GM18517 (cell line): ENCODE data around the gene SMC6.

Source experiments
- ATAC-seq: cut with Tn5 transposase; IDR thresholded peaks from one replicate; pipeline ENCODE4 v1.9.1; 2021; ENCODE audit warnings: mild to moderate bottlenecking, moderate library complexity; ENCODE audit not compliant: unreplicated experiment

Gene SMC6, protein sequence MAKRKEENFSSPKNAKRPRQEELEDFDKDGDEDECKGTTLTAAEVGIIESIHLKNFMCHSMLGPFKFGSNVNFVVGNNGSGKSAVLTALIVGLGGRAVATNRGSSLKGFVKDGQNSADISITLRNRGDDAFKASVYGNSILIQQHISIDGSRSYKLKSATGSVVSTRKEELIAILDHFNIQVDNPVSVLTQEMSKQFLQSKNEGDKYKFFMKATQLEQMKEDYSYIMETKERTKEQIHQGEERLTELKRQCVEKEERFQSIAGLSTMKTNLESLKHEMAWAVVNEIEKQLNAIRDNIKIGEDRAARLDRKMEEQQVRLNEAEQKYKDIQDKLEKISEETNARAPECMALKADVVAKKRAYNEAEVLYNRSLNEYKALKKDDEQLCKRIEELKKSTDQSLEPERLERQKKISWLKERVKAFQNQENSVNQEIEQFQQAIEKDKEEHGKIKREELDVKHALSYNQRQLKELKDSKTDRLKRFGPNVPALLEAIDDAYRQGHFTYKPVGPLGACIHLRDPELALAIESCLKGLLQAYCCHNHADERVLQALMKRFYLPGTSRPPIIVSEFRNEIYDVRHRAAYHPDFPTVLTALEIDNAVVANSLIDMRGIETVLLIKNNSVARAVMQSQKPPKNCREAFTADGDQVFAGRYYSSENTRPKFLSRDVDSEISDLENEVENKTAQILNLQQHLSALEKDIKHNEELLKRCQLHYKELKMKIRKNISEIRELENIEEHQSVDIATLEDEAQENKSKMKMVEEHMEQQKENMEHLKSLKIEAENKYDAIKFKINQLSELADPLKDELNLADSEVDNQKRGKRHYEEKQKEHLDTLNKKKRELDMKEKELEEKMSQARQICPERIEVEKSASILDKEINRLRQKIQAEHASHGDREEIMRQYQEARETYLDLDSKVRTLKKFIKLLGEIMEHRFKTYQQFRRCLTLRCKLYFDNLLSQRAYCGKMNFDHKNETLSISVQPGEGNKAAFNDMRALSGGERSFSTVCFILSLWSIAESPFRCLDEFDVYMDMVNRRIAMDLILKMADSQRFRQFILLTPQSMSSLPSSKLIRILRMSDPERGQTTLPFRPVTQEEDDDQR

GRCh38 chr2:17753803-17754663 lies at the start of gene SMC6, which contains the start of gene GEN1:
Gene SMC6, minus strand, starts transcription at chr2:17753810. Its CDS starts 7,864 bp downstream, at chr2:17745946.
Gene GEN1, plus strand, starts transcription at chr2:17754138. Its CDS starts 5,806 bp downstream, at chr2:17759944.
- peak; percentile 72 for ATAC-seq

GRCh38 chr2:17800693-17801458 lies 47.3 kb upstream of the SMC6 start:
- ATAC-seq: no peak

GRCh38 chr2:17800219-17800618 lies 46.6 kb upstream of the SMC6 start:
- no peak for ATAC-seq

- ATAC-seq: no peak
These were observed 45.9 kb upstream of the SMC6 start for GRCh38 chr2:17799301-17800120.

DNA sequence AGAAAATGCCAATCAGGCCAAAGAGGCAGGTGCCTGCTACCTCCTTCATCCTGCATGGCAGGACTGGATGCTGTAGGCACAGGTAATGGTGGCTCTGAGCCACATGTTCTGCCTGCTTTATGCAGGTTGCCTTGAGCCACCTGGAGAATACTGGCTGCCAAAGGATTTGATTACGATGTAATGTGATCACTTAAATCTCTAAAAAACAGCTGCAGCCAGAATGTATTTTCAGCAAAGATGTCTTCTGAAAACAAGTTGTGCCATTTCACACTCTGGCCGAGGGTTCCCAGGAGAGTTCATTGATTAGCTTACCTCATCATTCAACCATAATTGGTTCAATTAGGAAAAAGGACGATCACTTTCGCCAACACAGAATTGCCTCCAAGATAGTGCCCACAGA lies 44.7 kb upstream of the SMC6 start:
- no peak for ATAC-seq

DNA sequence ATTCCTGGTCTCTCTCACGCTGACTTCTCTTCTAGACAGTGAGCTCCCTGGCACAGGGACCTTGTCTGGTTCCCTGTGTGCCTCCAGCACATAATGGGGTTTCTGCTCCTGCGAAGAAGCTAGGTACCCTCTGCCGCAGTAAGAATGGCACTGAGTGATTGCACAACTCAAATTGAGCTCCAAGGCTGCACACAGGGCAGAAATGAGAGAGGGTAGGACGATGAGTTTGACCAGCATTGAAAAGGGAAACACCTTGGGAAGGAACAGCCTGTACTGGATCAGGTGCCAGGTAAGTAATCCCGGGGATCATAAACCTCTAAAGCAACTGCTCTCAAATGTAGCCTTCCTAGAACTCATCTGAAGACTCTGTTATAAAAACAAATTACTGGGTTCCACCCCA lies 41.7 kb upstream of the SMC6 start:
- no peak for ATAC-seq

GRCh38 chr2:17793803-17794354 lies 40.3 kb upstream of the SMC6 start:
- ATAC-seq: no peak

DNA sequence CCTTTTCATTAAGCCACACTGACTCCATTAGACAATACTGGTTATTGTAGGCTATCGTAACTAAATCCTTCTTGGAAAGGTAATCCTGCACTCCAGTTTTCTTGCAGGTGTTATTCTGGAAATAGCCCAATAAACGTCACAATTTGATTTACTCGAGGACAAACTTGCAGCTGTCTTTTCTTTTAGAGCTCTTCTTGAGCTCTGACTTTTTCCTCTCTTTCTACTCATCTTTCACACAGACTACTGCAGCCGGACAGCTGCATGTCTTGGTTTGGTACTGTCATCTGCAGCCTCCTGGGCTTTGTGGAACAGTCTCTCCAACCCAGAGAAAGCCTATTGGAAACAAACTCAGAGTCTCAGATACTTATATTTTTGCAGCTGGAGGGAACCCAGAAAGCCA lies 39.7 kb upstream of the SMC6 start:
- no peak for ATAC-seq

- no peak for ATAC-seq
These were observed 38.9 kb upstream of the SMC6 start for GRCh38 chr2:17792515-17792914.

DNA sequence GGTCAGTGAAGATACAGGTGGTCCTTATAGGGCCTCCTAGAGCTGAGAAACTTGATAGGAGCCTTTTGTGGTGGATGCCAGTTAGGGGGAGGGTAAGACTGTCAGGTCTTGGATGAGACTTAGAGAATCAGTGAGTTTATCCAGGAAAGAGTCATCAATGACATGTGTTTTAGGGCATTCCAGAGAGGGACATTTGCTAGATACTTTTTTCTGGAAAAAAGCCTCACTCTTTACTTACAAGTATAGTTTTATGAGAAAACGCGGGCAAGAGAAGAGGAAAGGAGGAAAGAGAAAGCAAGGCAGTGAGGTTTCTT lies 38.2 kb upstream of the SMC6 start:
- ATAC-seq: no peak

GRCh38 chr2:17791121-17791816 lies 37.7 kb upstream of the SMC6 start:
- ATAC-seq: no peak

DNA sequence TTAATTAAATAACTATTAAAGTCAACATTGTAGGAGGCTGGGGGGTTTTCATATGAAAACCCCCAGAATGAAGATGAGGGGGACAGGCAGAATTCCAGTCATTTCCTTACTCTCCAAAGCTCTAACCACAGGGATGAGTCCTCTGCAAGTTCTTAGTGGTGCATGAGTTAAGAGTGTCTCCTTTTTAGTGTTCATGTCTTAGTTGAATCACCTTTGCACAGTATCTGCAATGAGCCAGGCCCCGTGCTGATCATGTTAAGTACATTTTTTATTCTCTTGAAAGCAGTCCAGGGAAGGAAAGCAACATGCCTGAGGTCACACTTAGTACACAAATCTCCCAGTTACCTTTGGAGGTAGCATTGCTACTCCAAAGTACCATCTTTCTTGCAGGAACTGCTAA lies 36.9 kb upstream of the SMC6 start:
- no peak for ATAC-seq

GRCh38 chr2:17788773-17789172 lies 35.2 kb upstream of the SMC6 start:
- ATAC-seq: no peak

DNA sequence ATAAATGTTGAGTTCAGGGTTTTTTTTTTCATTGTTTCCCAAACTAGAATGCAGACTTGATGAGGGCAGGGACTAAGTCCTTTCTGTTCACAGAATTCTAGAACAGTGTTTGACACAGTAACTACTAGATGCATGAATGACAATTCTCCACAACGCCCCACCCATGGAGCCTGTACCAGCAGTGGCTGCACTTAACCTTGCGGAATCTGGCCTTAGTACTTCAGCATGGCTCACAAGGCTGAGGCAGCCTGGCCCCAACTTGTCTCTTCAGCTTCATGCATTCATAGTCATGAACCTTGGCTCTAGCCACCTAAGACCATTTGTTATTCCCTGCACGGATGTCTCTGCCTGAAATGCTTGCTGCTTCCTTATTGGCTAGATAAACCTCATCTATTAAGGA lies 33.1 kb upstream of the SMC6 start:
- ATAC-seq: no peak

GRCh38 chr2:17781482-17781881 lies 27.9 kb upstream of the SMC6 start:
- ATAC-seq: no peak

DNA sequence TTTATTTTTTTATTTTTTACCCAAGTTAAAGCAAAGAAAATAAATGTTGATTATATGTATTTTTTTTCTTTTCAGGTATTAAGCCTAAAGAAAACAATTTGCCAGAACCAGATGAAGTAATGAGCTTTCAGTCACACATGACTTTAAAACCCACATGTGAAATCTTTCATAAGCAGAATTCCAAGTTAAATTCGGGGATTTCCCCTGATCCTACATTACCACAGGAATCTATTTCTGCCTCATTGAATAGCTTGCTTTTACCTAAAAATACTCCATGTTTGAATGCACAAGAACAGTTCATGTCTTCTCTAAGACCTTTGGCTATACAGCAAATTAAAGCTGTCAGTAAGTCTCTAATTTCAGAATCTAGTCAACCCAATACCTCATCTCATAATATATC lies 26.9 kb upstream of the SMC6 start:
- no peak for ATAC-seq

GRCh38 chr2:17772532-17772931 lies 18.9 kb upstream of the SMC6 start:
- no peak for ATAC-seq

GRCh38 chr2:17771956-17772355 lies 18.3 kb upstream of the SMC6 start:
- ATAC-seq: no peak
